Esophagus squamous epithelium (tissue), 4 donors: ENCODE data around the gene MRFAP1L1.

ENCODE experiments used
- POLR2A ChIP-seq, 4 donors: fragments of 450-650 bp; IDR thresholded peaks; one replicate each; pipeline ENCODE4 v1.6.1; 2017; ENCODE audit warnings: antibody characterized with exemption in 4 of 4, mild to moderate bottlenecking in 4 of 4, moderate library complexity in 3 of 4
- TF ChIP-seq, protein P1 (sequence below), 6 experiments: fragments of 450-650 bp in 4 of 6; fragments of 200-600 bp in 2 of 6; sonication (generic) in 2 of 6; IDR thresholded peaks; one replicate each; pipeline ENCODE4 v1.5.1; 2016 to 2019; ENCODE audit warnings: antibody characterized with exemption in 6 of 6, mild to moderate bottlenecking in 4 of 6, moderate library complexity in 4 of 6

DNA sequence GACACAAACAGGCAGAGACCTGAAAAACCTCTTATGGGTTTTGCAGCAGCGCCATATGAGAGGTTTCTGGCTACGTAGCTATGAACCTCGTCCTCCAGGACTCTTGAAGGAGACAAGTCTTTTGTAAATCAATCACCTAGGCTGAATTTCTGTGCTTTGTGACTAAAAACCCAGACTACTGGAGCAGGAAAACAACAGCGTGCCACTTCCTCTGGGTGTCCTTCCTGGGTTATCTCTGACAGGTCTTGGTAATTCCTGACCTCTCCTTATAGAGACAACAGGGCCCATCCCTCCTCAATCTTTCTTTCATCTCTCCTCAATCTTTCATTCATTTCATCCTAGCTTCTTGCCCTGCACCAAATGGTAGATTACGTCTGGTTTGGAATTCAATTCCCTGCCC is 10.3 kb downstream of the MRFAP1L1 start:
- no peak for TF ChIP-seq POLR2A (IDR thresholded peaks at IDR 0.05)
- TF ChIP-seq, protein P1, sequence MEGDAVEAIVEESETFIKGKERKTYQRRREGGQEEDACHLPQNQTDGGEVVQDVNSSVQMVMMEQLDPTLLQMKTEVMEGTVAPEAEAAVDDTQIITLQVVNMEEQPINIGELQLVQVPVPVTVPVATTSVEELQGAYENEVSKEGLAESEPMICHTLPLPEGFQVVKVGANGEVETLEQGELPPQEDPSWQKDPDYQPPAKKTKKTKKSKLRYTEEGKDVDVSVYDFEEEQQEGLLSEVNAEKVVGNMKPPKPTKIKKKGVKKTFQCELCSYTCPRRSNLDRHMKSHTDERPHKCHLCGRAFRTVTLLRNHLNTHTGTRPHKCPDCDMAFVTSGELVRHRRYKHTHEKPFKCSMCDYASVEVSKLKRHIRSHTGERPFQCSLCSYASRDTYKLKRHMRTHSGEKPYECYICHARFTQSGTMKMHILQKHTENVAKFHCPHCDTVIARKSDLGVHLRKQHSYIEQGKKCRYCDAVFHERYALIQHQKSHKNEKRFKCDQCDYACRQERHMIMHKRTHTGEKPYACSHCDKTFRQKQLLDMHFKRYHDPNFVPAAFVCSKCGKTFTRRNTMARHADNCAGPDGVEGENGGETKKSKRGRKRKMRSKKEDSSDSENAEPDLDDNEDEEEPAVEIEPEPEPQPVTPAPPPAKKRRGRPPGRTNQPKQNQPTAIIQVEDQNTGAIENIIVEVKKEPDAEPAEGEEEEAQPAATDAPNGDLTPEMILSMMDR (IDR thresholded peaks at IDR 0.05) = no peak
